ENCODE results near the gene KRT38.
A peak's percentile ranks its signal among the peaks of the same experiment; 100 is the strongest.

Gene KRT38

DNA sequence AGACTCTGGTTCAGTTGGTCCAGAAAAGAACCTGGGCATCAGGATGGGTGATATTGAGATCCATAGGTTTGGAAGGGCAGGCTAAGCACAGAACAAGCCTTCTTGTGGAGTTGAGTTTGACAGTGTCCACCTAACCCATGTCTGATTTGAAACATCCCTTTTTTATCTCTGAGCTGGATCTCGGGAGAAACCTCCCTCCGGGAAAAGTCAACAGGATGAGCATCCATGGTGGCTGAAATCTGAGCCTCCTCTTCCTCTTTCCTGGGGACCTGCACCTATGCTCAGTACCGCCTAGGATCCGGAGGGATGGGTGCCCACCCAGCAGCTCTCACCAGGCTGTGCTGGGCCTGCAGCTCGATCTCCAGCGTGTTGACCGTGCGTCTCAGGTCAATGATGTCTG, 23.0 kb upstream of the KRT38 start:
- no peak overlapping the region for H3K4me3 ChIP-seq (replicated peaks; ENCODE audit: low read depth, low read length)
- DNase-seq (ENCODE audit: extremely low read depth, low read depth), result no peak
- TF ChIP-seq CTCF (IDR thresholded peaks at IDR 0.05; ENCODE audit: low read depth, low read length, missing control alignments), result no peak

DNA sequence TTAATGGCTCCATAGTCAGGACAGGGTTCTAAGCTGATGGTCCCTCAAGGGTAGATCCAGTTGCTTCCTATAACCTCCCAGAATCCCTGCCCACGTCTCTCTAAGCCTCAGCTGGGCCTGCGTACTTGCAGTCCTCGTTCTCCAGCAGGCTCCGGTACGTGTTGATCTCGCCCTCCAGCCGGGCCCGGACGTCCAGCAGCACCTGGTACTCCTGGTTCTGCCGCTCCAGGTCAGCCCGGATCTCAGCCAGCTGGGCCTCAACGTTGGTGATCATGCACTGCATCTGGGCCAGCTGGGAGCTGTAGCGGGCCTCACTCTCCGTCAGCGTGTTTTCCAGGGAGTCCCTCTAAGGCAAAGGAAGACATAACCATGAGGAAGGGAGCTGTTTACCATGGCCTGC, 21.9 kb upstream of the KRT38 start:
- DNase-seq (ENCODE audit: extremely low read depth, low read depth), result no peak
- no peak for TF ChIP-seq CTCF (IDR thresholded peaks at IDR 0.05; ENCODE audit: low read depth, low read length, missing control alignments)
- H3K4me3 ChIP-seq (replicated peaks; ENCODE audit: low read depth, low read length), result no peak overlapping the region

GRCh38 chr17:41457676-41458075, 16.9 kb upstream of the KRT38 start:
- no peak overlapping the region for H3K4me3 ChIP-seq (replicated peaks; ENCODE audit: low read depth, low read length)
- TF ChIP-seq CTCF (IDR thresholded peaks at IDR 0.05; ENCODE audit: low read depth, low read length, missing control alignments), result no peak
- no peak for DNase-seq (ENCODE audit: extremely low read depth, low read depth)

- H3K4me3 ChIP-seq (replicated peaks; ENCODE audit: low read depth, low read length), result no peak overlapping the region
- TF ChIP-seq CTCF (IDR thresholded peaks at IDR 0.05; ENCODE audit: low read depth, low read length, missing control alignments), result peak; percentile 14
- DNase-seq (ENCODE audit: extremely low read depth, low read depth), result no peak
Measured at GRCh38 chr17:41456204-41456603, 15.4 kb upstream of the KRT38 start.

DNA sequence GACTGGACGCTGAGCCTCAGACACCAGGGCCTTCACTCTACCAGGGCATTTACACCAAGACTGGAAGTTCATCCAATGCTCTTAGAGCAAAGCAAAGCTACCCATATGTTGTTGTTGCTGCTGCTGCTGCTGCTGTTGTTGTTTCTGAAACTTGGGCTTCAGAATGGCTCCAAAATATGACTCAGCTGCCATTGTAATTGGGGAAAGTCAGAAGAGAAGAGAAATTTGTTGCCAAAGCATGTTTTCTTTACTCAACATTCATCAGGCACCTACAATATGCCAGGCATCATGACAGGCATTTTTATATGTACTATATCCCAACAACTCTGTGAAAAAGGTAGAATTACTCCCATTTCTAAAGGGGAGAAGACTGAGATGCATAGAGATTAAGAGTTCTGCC, 14.5 kb upstream of the KRT38 start:
- TF ChIP-seq CTCF (IDR thresholded peaks at IDR 0.05; ENCODE audit: low read depth, low read length, missing control alignments), result no peak
- no peak for DNase-seq (ENCODE audit: extremely low read depth, low read depth)

DNA sequence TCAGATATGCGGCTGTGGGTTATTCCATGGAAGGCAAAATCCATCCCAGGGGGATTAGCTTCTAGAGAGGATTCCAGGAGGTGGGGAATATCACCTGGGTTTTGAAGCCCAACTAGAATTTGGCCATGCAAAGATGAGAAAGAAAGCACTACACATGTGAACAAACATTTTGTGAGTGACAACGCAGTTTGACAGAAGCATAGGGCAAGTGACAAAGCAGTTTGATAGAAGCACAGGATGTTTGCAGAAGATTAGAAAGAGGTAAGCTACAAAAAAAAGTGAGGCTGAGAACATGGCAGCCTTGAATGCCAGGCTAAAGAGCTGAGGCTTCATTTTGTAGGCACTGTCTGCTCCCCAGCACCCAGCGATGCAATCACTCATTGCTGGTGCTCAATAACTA, 12.3 kb upstream of the KRT38 start:
- TF ChIP-seq CTCF (IDR thresholded peaks at IDR 0.05; ENCODE audit: low read depth, low read length, missing control alignments), result no peak
- no peak for DNase-seq (ENCODE audit: extremely low read depth, low read depth)
- no peak overlapping the region for H3K4me3 ChIP-seq (replicated peaks; ENCODE audit: low read depth, low read length)

More for the DNA sequence above, 14.5 kb upstream of the KRT38 start:
- H3K4me3 ChIP-seq (replicated peaks; ENCODE audit: low read depth, low read length), result no peak overlapping the region

DNA sequence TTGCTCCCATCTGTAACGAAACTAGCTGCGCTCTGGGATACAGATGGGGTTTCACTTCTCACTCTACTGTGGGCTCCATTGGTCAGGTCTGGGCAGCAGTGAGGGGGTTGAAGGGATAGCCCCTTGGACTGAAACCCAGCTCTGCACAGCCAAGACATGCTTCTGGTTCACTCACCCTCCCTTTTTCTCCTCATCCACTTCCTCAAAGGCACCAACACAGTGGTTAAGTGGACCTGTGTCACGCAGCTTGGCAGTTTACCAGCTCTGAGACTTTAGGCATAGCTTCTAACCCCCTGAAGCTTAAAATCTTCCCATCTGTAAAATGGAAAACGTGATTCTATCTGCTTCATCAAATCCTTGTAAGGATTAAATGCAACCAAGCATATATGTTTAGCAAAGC, 11.5 kb upstream of the KRT38 start:
- TF ChIP-seq CTCF (IDR thresholded peaks at IDR 0.05; ENCODE audit: low read depth, low read length, missing control alignments), result no peak
- H3K4me3 ChIP-seq (replicated peaks; ENCODE audit: low read depth, low read length), result no peak overlapping the region
- no peak for DNase-seq (ENCODE audit: extremely low read depth, low read depth)
